ENCODE data around the gene COL20A1. TPM values are rescaled to one million over a fixed set of nuclear protein-coding genes. Genes with fewer than 3 reads are reported as not detected.

The COL20A1 gene
- total RNA-seq, 4 donors from 2014 or later, result 0.97 to 1.2 TPM; not detected in 2

DNA sequence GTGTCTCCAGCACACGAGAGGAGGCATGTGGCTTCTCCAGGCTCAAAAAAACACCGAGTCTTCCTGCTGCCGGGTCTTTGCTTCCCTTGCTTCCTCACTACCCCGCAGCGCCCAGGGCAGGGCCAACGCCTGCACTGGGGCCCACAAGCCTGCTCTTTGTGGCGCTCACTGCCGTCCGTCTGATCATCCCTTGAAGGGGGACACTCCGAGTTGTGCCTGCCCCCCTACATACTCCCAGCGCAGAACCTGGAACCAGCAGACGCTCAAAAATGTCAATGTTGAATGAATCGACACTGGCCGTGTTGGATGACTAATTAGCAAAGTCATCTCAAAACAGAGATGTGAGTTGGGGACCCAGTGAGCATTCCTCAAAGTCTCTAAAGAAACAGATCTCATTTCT lies 28.5 kb upstream of the COL20A1 start:
- no peaks in the 10 kb centered on the region for H3K4me1 ChIP-seq
- H3K27ac ChIP-seq, result no peak overlapping the region
- no peak for DNase-seq
- no peaks in the 10 kb centered on the region for H3K9me3 ChIP-seq
- no peaks in the 10 kb centered on the region for H3K36me3 ChIP-seq
- no peak for TF ChIP-seq POLR2A (IDR thresholded peaks at IDR 0.05)
- TF ChIP-seq CTCF (IDR thresholded peaks at IDR 0.05), result no peak
- H3K27me3 ChIP-seq, result peaks cover 0 to 5% of the 10 kb centered on the region in 2 donors
- intact Hi-C loops (cut with DNase I; ENCODE audit: low total_unique reads), result no loop called here
- no peak overlapping the region for H3K4me3 ChIP-seq

GRCh38 chr20:63265891-63266515 lies 27.0 kb upstream of the COL20A1 start:
- peaks cover 0 to 5% of the 10 kb centered on the region in 2 donors for H3K27me3 ChIP-seq
- H3K27ac ChIP-seq, result no peak overlapping the region
- TF ChIP-seq CTCF (IDR thresholded peaks at IDR 0.05) (no peak), POLR2A (IDR thresholded peaks at IDR 0.05) (no peak)
- H3K9me3 ChIP-seq, result no peaks in the 10 kb centered on the region
- DNase-seq, result no peak
- H3K4me1 ChIP-seq, result no peaks in the 10 kb centered on the region
- no peak overlapping the region for H3K4me3 ChIP-seq
- H3K36me3 ChIP-seq, result no peaks in the 10 kb centered on the region
- intact Hi-C loops (cut with DNase I; ENCODE audit: low total_unique reads), result no loop called here

GRCh38 chr20:63267691-63268090 lies 25.3 kb upstream of the COL20A1 start:
- TF ChIP-seq CTCF (IDR thresholded peaks at IDR 0.05) (no peak), POLR2A (IDR thresholded peaks at IDR 0.05) (no peak)
- Histone ChIP-seq H3K27ac (no peak overlapping the region), H3K9me3 (no peaks in the 10 kb centered on the region), H3K27me3 (peaks cover 0 to 5% of the 10 kb centered on the region in 2 donors), H3K4me1 (no peaks in the 10 kb centered on the region), H3K4me3 (no peak overlapping the region), H3K36me3 (no peaks in the 10 kb centered on the region)
- intact Hi-C loops (cut with DNase I; ENCODE audit: low total_unique reads), result no loop called here
- DNase-seq, result no peak

GRCh38 chr20:63268256-63268655 lies 24.7 kb upstream of the COL20A1 start:
- intact Hi-C loops (cut with DNase I; ENCODE audit: low total_unique reads), result no loop called here
- Histone ChIP-seq H3K4me1 (peaks cover 0 to under 1% of the 10 kb centered on the region in 2 donors), H3K9me3 (no peaks in the 10 kb centered on the region), H3K27me3 (peaks cover 0 to 5% of the 10 kb centered on the region in 2 donors), H3K27ac (no peak overlapping the region), H3K4me3 (no peak overlapping the region), H3K36me3 (no peaks in the 10 kb centered on the region)
- no peak for TF ChIP-seq POLR2A (IDR thresholded peaks at IDR 0.05)
- no peak for TF ChIP-seq CTCF (IDR thresholded peaks at IDR 0.05)
- DNase-seq, result no peak

DNA sequence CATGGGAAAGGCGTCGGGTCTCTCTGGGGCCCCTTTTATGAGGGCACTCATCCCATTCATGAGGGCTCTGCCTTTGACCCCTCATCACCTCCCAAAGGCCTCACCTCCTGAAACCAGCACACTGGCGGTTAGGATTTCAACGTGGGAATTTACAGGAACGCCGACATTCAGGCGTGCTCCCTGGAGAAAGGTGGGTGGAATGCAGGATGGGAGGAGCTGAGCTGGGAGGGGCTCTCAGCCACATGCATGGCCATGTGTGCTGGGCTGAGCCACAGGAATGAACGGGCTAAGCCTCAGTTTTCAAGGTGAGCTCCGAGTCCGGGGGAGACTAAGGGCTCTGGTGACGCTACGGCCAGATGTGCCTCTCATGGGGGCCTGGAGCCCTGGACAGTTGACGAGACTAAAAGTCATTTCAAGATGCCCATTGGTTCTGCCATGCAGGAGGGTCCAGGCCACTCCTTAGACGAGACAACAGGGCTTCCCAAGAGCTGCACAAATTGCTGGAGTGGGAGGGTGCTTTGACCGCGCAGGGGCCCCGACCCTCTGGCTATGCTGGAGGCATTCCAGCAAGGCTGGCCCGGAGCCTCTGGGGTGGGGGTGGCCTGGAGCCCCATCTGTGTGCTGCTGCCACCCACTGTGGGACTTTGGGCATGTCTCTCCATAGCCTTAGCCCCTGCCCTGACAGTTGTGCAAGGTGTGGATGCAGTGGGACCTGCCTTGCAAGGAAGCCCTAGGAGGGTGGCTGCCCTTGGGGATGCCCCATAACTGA lies 24.1 kb upstream of the COL20A1 start:
- Histone ChIP-seq H3K4me1 (peaks cover 5 to 7% of the 10 kb centered on the region in 2 donors), H3K36me3 (no peaks in the 10 kb centered on the region), H3K27ac (no peak overlapping the region), H3K4me3 (no peak overlapping the region), H3K27me3 (peaks cover 0 to 5% of the 10 kb centered on the region in 2 donors), H3K9me3 (no peaks in the 10 kb centered on the region)
- DNase-seq, result no peak
- intact Hi-C loops (cut with DNase I; ENCODE audit: low total_unique reads), result no loop called here
- no peak for TF ChIP-seq POLR2A (IDR thresholded peaks at IDR 0.05)
- no peak for TF ChIP-seq CTCF (IDR thresholded peaks at IDR 0.05)

All from uterus (tissue), 4 donors.